ENCODE measurements around the gene SDSL. TPM values are rescaled to one million over a fixed set of nuclear protein-coding genes. Genes with fewer than 3 reads are reported as not detected.

The SDSL gene
- total RNA-seq, 1 experiment from 2014 or later = 0.52 TPM

DNA sequence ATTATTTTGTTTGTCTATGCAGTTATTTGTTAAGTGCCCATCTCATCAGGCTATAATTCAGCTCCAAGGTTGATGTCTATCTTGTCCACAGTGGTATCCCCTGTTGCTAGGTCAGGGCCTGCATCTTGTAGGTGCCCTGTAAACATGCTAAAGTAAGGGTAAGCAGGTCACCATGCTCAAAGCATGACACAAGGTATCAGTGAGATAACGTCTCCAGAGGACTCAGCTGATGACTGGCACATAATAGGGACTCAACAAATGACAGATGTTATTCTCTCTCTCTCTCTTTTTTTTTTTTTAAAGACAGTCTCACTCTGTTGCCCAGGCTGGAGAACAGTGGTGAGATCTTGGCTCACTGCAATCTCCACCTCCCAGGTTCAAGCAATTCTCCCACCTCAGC lies 2.3 kb downstream of the SDSL start:
- POLR2A ChIA-PET = no interaction called here
- Mint-ChIP-seq H3K36me3 (no peaks in the 10 kb centered on the region), H3K4me1 (peaks cover 16% of the 10 kb centered on the region), H3K4me3 (no peak overlapping the region), H3K9me3 (no peaks in the 10 kb centered on the region; the same call in 1 of the 2 replicates), H3K27ac (peak overlapping the region; percentile 58; the same call in 1 of the 2 replicates), H3K27me3 (ENCODE audit: low read depth) (no peaks in the 10 kb centered on the region)
- TF ChIP-seq CREB1 (CRISPR knock-in tag; IDR thresholded peaks at IDR 0.05) (no peak), KAT7 (CRISPR knock-in tag; IDR thresholded peaks at IDR 0.05; ENCODE audit: borderline replicate concordance) (no peak), CBFB (CRISPR knock-in tag; IDR thresholded peaks at IDR 0.05; ENCODE audit: low read depth) (no peak), NFYB (CRISPR knock-in tag; conservative IDR thresholded peaks at IDR 0.05; ENCODE audit: low read depth) (no peak)
- TF ChIP-seq, protein P1, sequence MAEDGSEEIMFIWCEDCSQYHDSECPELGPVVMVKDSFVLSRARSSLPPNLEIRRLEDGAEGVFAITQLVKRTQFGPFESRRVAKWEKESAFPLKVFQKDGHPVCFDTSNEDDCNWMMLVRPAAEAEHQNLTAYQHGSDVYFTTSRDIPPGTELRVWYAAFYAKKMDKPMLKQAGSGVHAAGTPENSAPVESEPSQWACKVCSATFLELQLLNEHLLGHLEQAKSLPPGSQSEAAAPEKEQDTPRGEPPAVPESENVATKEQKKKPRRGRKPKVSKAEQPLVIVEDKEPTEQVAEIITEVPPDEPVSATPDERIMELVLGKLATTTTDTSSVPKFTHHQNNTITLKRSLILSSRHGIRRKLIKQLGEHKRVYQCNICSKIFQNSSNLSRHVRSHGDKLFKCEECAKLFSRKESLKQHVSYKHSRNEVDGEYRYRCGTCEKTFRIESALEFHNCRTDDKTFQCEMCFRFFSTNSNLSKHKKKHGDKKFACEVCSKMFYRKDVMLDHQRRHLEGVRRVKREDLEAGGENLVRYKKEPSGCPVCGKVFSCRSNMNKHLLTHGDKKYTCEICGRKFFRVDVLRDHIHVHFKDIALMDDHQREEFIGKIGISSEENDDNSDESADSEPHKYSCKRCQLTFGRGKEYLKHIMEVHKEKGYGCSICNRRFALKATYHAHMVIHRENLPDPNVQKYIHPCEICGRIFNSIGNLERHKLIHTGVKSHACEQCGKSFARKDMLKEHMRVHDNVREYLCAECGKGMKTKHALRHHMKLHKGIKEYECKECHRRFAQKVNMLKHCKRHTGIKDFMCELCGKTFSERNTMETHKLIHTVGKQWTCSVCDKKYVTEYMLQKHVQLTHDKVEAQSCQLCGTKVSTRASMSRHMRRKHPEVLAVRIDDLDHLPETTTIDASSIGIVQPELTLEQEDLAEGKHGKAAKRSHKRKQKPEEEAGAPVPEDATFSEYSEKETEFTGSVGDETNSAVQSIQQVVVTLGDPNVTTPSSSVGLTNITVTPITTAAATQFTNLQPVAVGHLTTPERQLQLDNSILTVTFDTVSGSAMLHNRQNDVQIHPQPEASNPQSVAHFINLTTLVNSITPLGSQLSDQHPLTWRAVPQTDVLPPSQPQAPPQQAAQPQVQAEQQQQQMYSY (CRISPR knock-in tag; IDR thresholded peaks at IDR 0.05) = no peak
- DNase-seq (ENCODE audit: low spot score) (no peak), ATAC-seq (no peak)
- CTCF ChIA-PET = interaction anchor here (0.7 to 1.9 kb wide), 20 partner anchors 9 to 436 kb away, joined by 3 to 41 read pairs (median 9); partner anchors contain the start of genes SDS and SLC8B1

- Mint-ChIP-seq H3K27ac (peak overlapping the region; percentile 93), H3K36me3 (no peaks in the 10 kb centered on the region), H3K4me1 (peaks cover 16% of the 10 kb centered on the region), H3K4me3 (peak overlapping the region; percentile 75), H3K27me3 (ENCODE audit: low read depth) (no peaks in the 10 kb centered on the region; the same call in 1 of the 2 replicates), H3K9me3 (peaks cover 3% of the 10 kb centered on the region)
- POLR2A ChIA-PET = interaction anchor here (0.7 kb wide), 1 partner anchor 66 kb away, joined by 3 read pairs; no protein-coding TSS in a partner anchor
- DNase-seq (ENCODE audit: low spot score) = peak; percentile 80
- CTCF ChIA-PET = interaction anchor here (0.6 to 1.9 kb wide), 95 partner anchors 9 to 504 kb away, joined by 3 to 41 read pairs (median 5); partner anchors contain the start of genes DDX54, PLBD2, RASAL1 and RITA1
- ATAC-seq = peak; percentile 67
- TF ChIP-seq ZNF416 (CRISPR knock-in tag; IDR thresholded peaks at IDR 0.05) = no peak
- TF ChIP-seq GABPB1 (CRISPR knock-in tag; IDR thresholded peaks at IDR 0.05) = no peak
- no peak for TF ChIP-seq ZNF512 (CRISPR knock-in tag; IDR thresholded peaks at IDR 0.05; ENCODE audit: borderline replicate concordance)
- TF ChIP-seq CREB1 (CRISPR knock-in tag; IDR thresholded peaks at IDR 0.05) = no peak
- 0 out of 2 replicates have a peak, but pooled peaks have one; percentile 71 for TF ChIP-seq GTF2I (CRISPR knock-in tag; conservative IDR thresholded peaks at IDR 0.05)
- TF ChIP-seq PRRX2 (CRISPR knock-in tag; IDR thresholded peaks at IDR 0.05) = no peak
- TF ChIP-seq ATF2 (CRISPR knock-in tag; IDR thresholded peaks at IDR 0.05; ENCODE audit: borderline replicate concordance, low read depth) = no peak
- no peak for TF ChIP-seq NFYB (CRISPR knock-in tag; conservative IDR thresholded peaks at IDR 0.05; ENCODE audit: low read depth)
- TF ChIP-seq FOXP4 (CRISPR knock-in tag; IDR thresholded peaks at IDR 0.05) = no peak
- no peak for TF ChIP-seq ZNF263 (CRISPR knock-in tag; IDR thresholded peaks at IDR 0.05; ENCODE audit: low read depth)
- TF ChIP-seq SMAD3 (CRISPR knock-in tag; IDR thresholded peaks at IDR 0.05; ENCODE audit: borderline replicate concordance) = no peak
- TF ChIP-seq CTCF (IDR thresholded peaks at IDR 0.05) = peak; percentile 94
- no peak for TF ChIP-seq ATF1 (CRISPR knock-in tag; IDR thresholded peaks at IDR 0.05)
- TF ChIP-seq ZNF232 (CRISPR knock-in tag; IDR thresholded peaks at IDR 0.05) = no peak
These were observed 3.0 kb downstream of the SDSL start for GRCh38 chr12:113424915-113425823.
